Measurements from ENCODE around the gene MACROH2A1. TPM values are rescaled to one million over a fixed set of nuclear protein-coding genes. Genes with fewer than 3 reads are reported as not detected.

The MACROH2A1 gene
- total and polyA plus RNA-seq, 7 experiments from 2014 or later = 109 to 288 (median 133) TPM

- peak overlapping the region in 8 of 9 donors; percentile 9 to 86 (median 60) for H3K27ac Mint-ChIP-seq
Observed at GRCh38 chr5:135328128-135328687, 70.8 kb downstream of the MACROH2A1 start.

GRCh38 chr5:135327429-135328127, 71.5 kb downstream of the MACROH2A1 start:
- no peaks in the 10 kb centered on the region for H3K9me3 ChIP-seq (ENCODE audit: control insufficient read depth in 2 of 3, low read length in 3 of 3)
- DNase-seq = no peak
- H3K27me3 ChIP-seq (ENCODE audit: control insufficient read depth in 2 of 2, insufficient read depth in 2 of 2, low read length in 2 of 2) = no peaks in the 10 kb centered on the region
- Mint-ChIP-seq H3K4me3 (no peak overlapping the region), H3K27me3 (no peaks in the 10 kb centered on the region), H3K4me1 (peaks cover 8 to 36% (median 24%) of the 10 kb centered on the region in 7 donors), H3K27ac (peak overlapping the region in 8 of 9 donors; percentile 9 to 86 (median 50)), H3K9me3 (no peaks in the 10 kb centered on the region), H3K36me3 (peaks cover 0 to 4% (median 0%) of the 10 kb centered on the region in 5 donors)
- intact Hi-C loops (cut with micrococcal nuclease) = loop anchor here in 1 of 2 donors (10.0 kb wide), 1 partner anchor 293 kb away; the partner anchor contains the start of gene PITX1
- H3K27ac ChIP-seq (ENCODE audit: low read depth, low read length) = no peak overlapping the region
- POLR2A ChIA-PET = interaction anchor here (1.4 kb wide), 1 partner anchor 9 kb away, joined by 3 read pairs; no protein-coding TSS in a partner anchor
- H3K4me1 ChIP-seq (ENCODE audit: control insufficient read depth in 2 of 2, insufficient read depth in 2 of 2, low read length in 2 of 2) = peaks cover 0 to 21% of the 10 kb centered on the region in 2 donors
- H3K4me3 ChIP-seq (ENCODE audit: low read length) = no peak overlapping the region
- H3K36me3 ChIP-seq (ENCODE audit: control insufficient read depth in 2 of 3, insufficient read depth in 3 of 3, low read length in 3 of 3) = peaks cover 0 to 12% (median 0%) of the 10 kb centered on the region in 3 experiments
- CTCF ChIA-PET = interaction anchor here (0.6 to 1.2 kb wide), 2 partner anchors 53 to 395 kb away, joined by 3 read pairs; no protein-coding TSS in a partner anchor
- no peak for ATAC-seq

More at GRCh38 chr5:135328128-135328687, 70.8 kb downstream of the MACROH2A1 start:
- H3K36me3 Mint-ChIP-seq = peaks cover 0 to 4% (median 0%) of the 10 kb centered on the region in 5 donors
- Histone ChIP-seq H3K9me3 (ENCODE audit: control insufficient read depth in 2 of 3, low read length in 3 of 3) (no peaks in the 10 kb centered on the region), H3K27ac (ENCODE audit: low read depth, low read length) (no peak overlapping the region), H3K4me3 (ENCODE audit: low read length) (no peak overlapping the region), H3K4me1 (ENCODE audit: control insufficient read depth in 2 of 2, insufficient read depth in 2 of 2, low read length in 2 of 2) (peaks cover 0 to 21% of the 10 kb centered on the region in 2 donors), H3K27me3 (ENCODE audit: control insufficient read depth in 2 of 2, insufficient read depth in 2 of 2, low read length in 2 of 2) (no peaks in the 10 kb centered on the region), H3K36me3 (ENCODE audit: control insufficient read depth in 2 of 3, insufficient read depth in 3 of 3, low read length in 3 of 3) (peaks cover 0 to 12% (median 0%) of the 10 kb centered on the region in 3 experiments)
- H3K9me3 Mint-ChIP-seq = no peaks in the 10 kb centered on the region
- no peaks in the 10 kb centered on the region for H3K27me3 Mint-ChIP-seq
- H3K4me1 Mint-ChIP-seq = peaks cover 8 to 36% (median 24%) of the 10 kb centered on the region in 7 donors
- ChIA-PET CTCF (interaction anchor here (1.3 kb wide), 1 partner anchor 18 kb away, joined by 3 read pairs; no protein-coding TSS in a partner anchor), POLR2A (interaction anchor here (1.4 kb wide), 1 partner anchor 9 kb away, joined by 3 read pairs; no protein-coding TSS in a partner anchor)
- intact Hi-C loops (cut with micrococcal nuclease) = loop anchor here in 1 of 2 donors (10.0 kb wide), 1 partner anchor 293 kb away; the partner anchor contains the start of gene PITX1
- DNase-seq (no peak), ATAC-seq (no peak)
- H3K4me3 Mint-ChIP-seq = peak overlapping the region in 1 of 10 donors; percentile 44

DNA sequence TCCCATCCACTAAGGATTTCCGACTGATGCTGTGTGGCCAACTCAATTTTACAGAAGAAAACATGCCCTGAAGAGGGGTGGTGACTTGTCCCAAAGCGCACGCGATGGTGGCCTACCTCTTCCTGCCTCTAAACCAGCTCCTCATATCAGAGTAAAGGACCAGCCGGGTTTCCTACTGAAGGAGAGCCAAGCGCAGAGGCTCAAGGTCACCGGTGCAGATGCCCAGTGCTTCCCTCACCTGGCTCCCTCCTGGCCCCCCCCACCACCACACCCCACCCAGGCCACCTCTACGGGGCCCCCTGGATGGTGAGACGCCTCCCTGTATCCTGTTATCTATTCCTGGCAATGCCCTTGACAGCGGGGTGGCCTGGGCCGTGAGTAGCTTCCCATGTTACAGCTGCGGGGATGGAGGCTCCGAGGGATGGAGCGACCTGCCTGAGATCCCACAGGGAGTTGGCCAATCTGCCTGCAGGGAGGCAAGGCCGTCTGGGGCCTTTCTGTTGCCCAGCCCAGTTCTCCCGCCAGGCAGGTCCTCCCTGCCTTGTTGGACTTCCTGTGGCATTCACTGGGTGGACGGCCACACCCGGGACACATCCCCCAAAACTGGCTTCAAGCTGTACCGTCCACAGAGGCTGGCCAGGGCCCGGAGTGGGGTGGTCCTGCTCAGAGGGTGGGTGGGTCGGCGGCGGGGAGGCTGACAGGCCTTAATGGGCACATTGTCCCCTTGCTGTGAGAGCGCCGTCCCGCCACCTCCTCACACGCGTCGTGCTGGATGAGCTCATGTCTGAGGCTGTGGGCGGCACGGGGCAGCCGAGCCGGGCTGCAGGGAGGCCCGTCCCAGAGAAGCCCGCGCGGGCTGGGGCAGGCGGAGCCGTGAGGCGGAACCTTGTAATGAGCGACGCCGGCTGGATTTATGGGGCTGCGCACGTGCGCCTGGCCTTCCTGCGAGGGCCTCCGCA, 72.5 kb downstream of the MACROH2A1 start:
- no peak for DNase-seq
- no peak overlapping the region for H3K27ac ChIP-seq (ENCODE audit: low read depth, low read length)
- H3K4me3 ChIP-seq (ENCODE audit: low read length) = no peak overlapping the region
- H3K4me3 Mint-ChIP-seq = peak overlapping the region in 5 of 10 donors; percentile 23 to 43 (median 34)
- no peaks in the 10 kb centered on the region for H3K27me3 ChIP-seq (ENCODE audit: control insufficient read depth in 2 of 2, insufficient read depth in 2 of 2, low read length in 2 of 2)
- H3K9me3 ChIP-seq (ENCODE audit: control insufficient read depth in 2 of 3, low read length in 3 of 3) = no peaks in the 10 kb centered on the region
- CTCF ChIA-PET = interaction anchor here (0.6 to 1.2 kb wide), 2 partner anchors 52 to 394 kb away, joined by 3 read pairs; no protein-coding TSS in a partner anchor
- POLR2A ChIA-PET = interaction anchor here (0.7 to 3.6 kb wide), 4 partner anchors 8 to 17 kb away, joined by 3 to 9 read pairs (median 4); no protein-coding TSS in a partner anchor
- no peaks in the 10 kb centered on the region for H3K9me3 Mint-ChIP-seq
- H3K27ac Mint-ChIP-seq = peak overlapping the region in 7 of 9 donors; percentile 23 to 86 (median 47)
- H3K27me3 Mint-ChIP-seq = no peaks in the 10 kb centered on the region
- peaks cover 0 to 21% of the 10 kb centered on the region in 2 donors for H3K4me1 ChIP-seq (ENCODE audit: control insufficient read depth in 2 of 2, insufficient read depth in 2 of 2, low read length in 2 of 2)
- H3K36me3 Mint-ChIP-seq = peaks cover 0 to 4% (median 0%) of the 10 kb centered on the region in 5 donors
- intact Hi-C loops (cut with micrococcal nuclease) = loop anchor here in 1 of 2 donors (10.0 kb wide), 1 partner anchor 292 kb away; the partner anchor contains the start of gene PITX1
- H3K4me1 Mint-ChIP-seq = peaks cover 8 to 33% (median 24%) of the 10 kb centered on the region in 7 donors
- peaks cover 0 to 7% (median 0%) of the 10 kb centered on the region in 3 experiments for H3K36me3 ChIP-seq (ENCODE audit: control insufficient read depth in 2 of 3, insufficient read depth in 3 of 3, low read length in 3 of 3)
- no peak for ATAC-seq

GRCh38 chr5:135324897-135325650, 74.0 kb downstream of the MACROH2A1 start:
- Histone ChIP-seq H3K4me3 (ENCODE audit: low read length) (no peak overlapping the region), H3K27me3 (ENCODE audit: control insufficient read depth in 2 of 2, insufficient read depth in 2 of 2, low read length in 2 of 2) (no peaks in the 10 kb centered on the region), H3K36me3 (ENCODE audit: control insufficient read depth in 2 of 3, insufficient read depth in 3 of 3, low read length in 3 of 3) (peaks cover 0 to under 1% (median 0%) of the 10 kb centered on the region in 3 experiments), H3K9me3 (ENCODE audit: control insufficient read depth in 2 of 3, low read length in 3 of 3) (no peaks in the 10 kb centered on the region), H3K4me1 (ENCODE audit: control insufficient read depth in 2 of 2, insufficient read depth in 2 of 2, low read length in 2 of 2) (peaks cover 0 to 21% of the 10 kb centered on the region in 2 donors), H3K27ac (ENCODE audit: low read depth, low read length) (peak overlapping the region; percentile 37)
- Mint-ChIP-seq H3K36me3 (peaks cover 0 to 2% (median 0%) of the 10 kb centered on the region in 5 donors), H3K4me3 (peak overlapping the region; percentile 33 to 67 (median 59)), H3K9me3 (no peaks in the 10 kb centered on the region), H3K27me3 (no peaks in the 10 kb centered on the region), H3K4me1 (peaks cover 8 to 31% (median 24%) of the 10 kb centered on the region in 7 donors), H3K27ac (peak overlapping the region; percentile 66 to 86 (median 79))
- DNase-seq (peak in 8 of 9 donors; percentile 23 to 72 (median 64)), ATAC-seq (peak; percentile 71)
- intact Hi-C loops (cut with micrococcal nuclease) = loop anchor here in 1 of 2 donors (1.0 to 10.0 kb wide), 2 partner anchors 15 to 290 kb away; partner anchors contain the start of gene PITX1
- ChIA-PET CTCF (interaction anchor here (0.6 to 0.9 kb wide), 2 partner anchors 9 to 11 kb away, joined by 3 to 5 read pairs; no protein-coding TSS in a partner anchor), POLR2A (interaction anchor here (0.8 to 3.6 kb wide), 6 partner anchors 11 to 419 kb away, joined by 3 to 9 read pairs (median 4); partner anchors contain the start of gene MACROH2A1)

GRCh38 chr5:135324160-135324559, 74.9 kb downstream of the MACROH2A1 start:
- H3K27ac Mint-ChIP-seq = peak overlapping the region in 7 of 9 donors; percentile 36 to 86 (median 74)
- intact Hi-C loops (cut with micrococcal nuclease) = loop anchor here in 1 of 2 donors (10.0 kb wide), 1 partner anchor 289 kb away; the partner anchor contains the start of gene PITX1

More at GRCh38 chr5:135324160-135324559, 74.9 kb downstream of the MACROH2A1 start:
- Mint-ChIP-seq H3K9me3 (no peaks in the 10 kb centered on the region), H3K4me1 (peaks cover 10 to 29% (median 24%) of the 10 kb centered on the region in 7 donors), H3K4me3 (no peak overlapping the region), H3K27me3 (no peaks in the 10 kb centered on the region), H3K36me3 (no peaks in the 10 kb centered on the region)
- Histone ChIP-seq H3K4me3 (ENCODE audit: low read length) (no peak overlapping the region), H3K36me3 (ENCODE audit: control insufficient read depth in 2 of 3, insufficient read depth in 3 of 3, low read length in 3 of 3) (no peaks in the 10 kb centered on the region), H3K9me3 (ENCODE audit: control insufficient read depth in 2 of 3, low read length in 3 of 3) (no peaks in the 10 kb centered on the region), H3K27ac (ENCODE audit: low read depth, low read length) (no peak overlapping the region), H3K27me3 (ENCODE audit: control insufficient read depth in 2 of 2, insufficient read depth in 2 of 2, low read length in 2 of 2) (no peaks in the 10 kb centered on the region), H3K4me1 (ENCODE audit: control insufficient read depth in 2 of 2, insufficient read depth in 2 of 2, low read length in 2 of 2) (peaks cover 0 to 21% of the 10 kb centered on the region in 2 donors)
- DNase-seq (no peak), ATAC-seq (no peak)
- CTCF ChIA-PET = interaction anchor here (1.3 kb wide), 1 partner anchor 8 kb away, joined by 4 read pairs; no protein-coding TSS in a partner anchor
- POLR2A ChIA-PET = interaction anchor here (0.8 to 3.6 kb wide), 2 partner anchors 14 to 54 kb away, joined by 3 to 9 read pairs; no protein-coding TSS in a partner anchor

Data from naive thymus-derived CD4-positive, alpha-beta T cell (primary cell).